Stimulated activated CD4-positive, alpha-beta T cell treated with anti-CD3 and anti-CD28 coated beads, TNF-alpha, amount 100 ng/mL, for 4 hours (primary cell): ENCODE data around the gene RASSF9.

ENCODE experiments used
- DNase-seq, 3 experiments: peaks; one replicate each; pipeline ENCODE4 v3.0.0-alpha.2; 2020; ENCODE audit warnings: low read depth in 3 of 3

Gene RASSF9

GRCh38 chr12:85821206-85821605, 15.0 kb downstream of the RASSF9 start:
- DNase-seq = no peak

GRCh38 chr12:85820101-85820500, 16.1 kb downstream of the RASSF9 start:
- DNase-seq = no peak

- no peak for DNase-seq
These were observed 21.5 kb downstream of the RASSF9 start for GRCh38 chr12:85814741-85815140.

GRCh38 chr12:85814071-85814470, 22.1 kb downstream of the RASSF9 start:
- DNase-seq = no peak

- no peak for DNase-seq
These were observed 26.7 kb downstream of the RASSF9 start for GRCh38 chr12:85809500-85809899.

- DNase-seq = no peak
These were observed 28.5 kb downstream of the RASSF9 start for GRCh38 chr12:85807730-85808129.

GRCh38 chr12:85805654-85806053, 30.6 kb downstream of the RASSF9 start:
- DNase-seq = no peak

GRCh38 chr12:85804663-85805062, 31.5 kb downstream of the RASSF9 start:
- no peak for DNase-seq

GRCh38 chr12:85803923-85804322, 32.3 kb downstream of the RASSF9 start:
- DNase-seq = no peak

- no peak for DNase-seq
These were observed 33.0 kb downstream of the RASSF9 start for GRCh38 chr12:85803231-85803630.

GRCh38 chr12:85798122-85798521, 38.1 kb downstream of the RASSF9 start:
- no peak for DNase-seq

GRCh38 chr12:85796001-85796400, 40.2 kb downstream of the RASSF9 start:
- DNase-seq = no peak

- no peak for DNase-seq
These were observed 41.7 kb downstream of the RASSF9 start for GRCh38 chr12:85794531-85794930.

GRCh38 chr12:85784096-85784720, 52.0 kb downstream of the RASSF9 start:
- DNase-seq = no peak

GRCh38 chr12:85782711-85783110, 53.5 kb downstream of the RASSF9 start:
- DNase-seq = no peak

- DNase-seq = no peak
These were observed 54.4 kb downstream of the RASSF9 start for GRCh38 chr12:85781766-85782165.

- no peak for DNase-seq
These were observed 56.4 kb downstream of the RASSF9 start for GRCh38 chr12:85779768-85780167.

GRCh38 chr12:85775091-85775490, 61.1 kb downstream of the RASSF9 start:
- DNase-seq = no peak

- no peak for DNase-seq
These were observed 70.7 kb downstream of the RASSF9 start for GRCh38 chr12:85765453-85765869.

GRCh38 chr12:85759623-85760022, 76.6 kb downstream of the RASSF9 start:
- no peak for DNase-seq

GRCh38 chr12:85759091-85759490, 77.1 kb downstream of the RASSF9 start:
- DNase-seq = no peak

GRCh38 chr12:85755760-85756159, 80.4 kb downstream of the RASSF9 start:
- no peak for DNase-seq
